GM10847 (cell line): ENCODE results near the gene ZNF324B.
A peak's percentile ranks its signal among the peaks of the same experiment; 100 is the strongest.

Source experiments
- POLR2A ChIP-seq: IDR thresholded peaks from 2 replicates; pipeline ENCODE4 v1.6.1; 2011; ENCODE audit not compliant: insufficient read length; ENCODE audit errors: extremely low read depth

Gene ZNF324B

DNA sequence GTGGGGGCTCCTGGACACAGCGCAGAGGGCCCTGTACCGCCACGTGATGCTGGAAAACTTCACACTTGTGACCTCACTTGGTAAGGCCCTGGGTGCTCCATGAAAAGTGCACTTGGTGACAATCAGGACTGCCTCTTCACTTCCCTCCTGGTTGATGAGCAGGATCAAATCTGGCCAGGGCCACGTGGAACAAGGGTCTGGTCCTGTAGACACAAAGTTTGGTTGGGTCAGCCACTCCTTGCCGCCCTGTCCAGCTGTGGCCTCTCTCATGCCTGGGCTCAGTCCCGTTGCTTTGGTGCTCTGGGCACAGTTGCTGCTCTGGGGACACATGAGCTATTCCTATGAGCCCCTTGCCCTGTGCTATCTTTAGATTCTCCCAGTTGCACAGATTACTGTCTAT lies 2.3 kb downstream of the ZNF324B start:
- no peak for TF ChIP-seq POLR2A

- no peak for TF ChIP-seq POLR2A
These were observed 3.9 kb downstream of the ZNF324B start for GRCh38 chr19:58455306-58455705.

GRCh38 chr19:58456111-58456510 lies 4.7 kb downstream of the ZNF324B start:
- no peak for TF ChIP-seq POLR2A

- no peak for TF ChIP-seq POLR2A
These were observed 8.6 kb downstream of the ZNF324B start for GRCh38 chr19:58460039-58460438.

DNA sequence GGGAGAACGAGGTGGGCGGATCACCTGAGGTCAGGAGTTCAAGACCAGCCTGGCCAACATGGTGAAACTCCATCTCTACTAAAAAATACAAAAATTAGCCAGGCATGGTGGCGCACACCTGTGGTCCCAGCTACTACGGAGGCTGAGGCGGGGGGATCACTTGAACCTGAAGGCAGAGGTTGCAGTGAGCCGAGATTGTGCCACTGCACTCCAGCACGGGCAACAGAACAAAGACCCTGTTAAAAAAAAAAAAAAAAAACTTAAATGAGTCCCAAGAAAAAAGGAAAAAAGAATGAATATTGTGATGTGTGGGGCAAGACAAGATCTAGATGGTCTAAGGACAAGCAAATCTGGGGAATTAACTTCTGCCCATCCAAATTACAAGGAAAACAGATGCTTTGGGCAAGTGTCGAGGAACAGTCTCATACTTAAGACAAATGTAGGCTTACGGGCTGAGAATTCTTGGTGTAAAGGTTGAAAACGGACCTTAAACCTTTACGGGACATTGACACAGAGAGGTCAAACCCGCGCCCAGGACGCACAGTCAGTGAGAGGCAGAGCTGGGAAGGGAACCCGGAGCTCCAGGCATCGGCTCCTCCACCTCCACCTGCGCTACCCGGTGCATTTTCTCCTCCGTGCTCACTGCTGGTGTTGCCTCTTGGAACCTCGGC lies 14.8 kb downstream of the ZNF324B start:
- no peak for TF ChIP-seq POLR2A

DNA sequence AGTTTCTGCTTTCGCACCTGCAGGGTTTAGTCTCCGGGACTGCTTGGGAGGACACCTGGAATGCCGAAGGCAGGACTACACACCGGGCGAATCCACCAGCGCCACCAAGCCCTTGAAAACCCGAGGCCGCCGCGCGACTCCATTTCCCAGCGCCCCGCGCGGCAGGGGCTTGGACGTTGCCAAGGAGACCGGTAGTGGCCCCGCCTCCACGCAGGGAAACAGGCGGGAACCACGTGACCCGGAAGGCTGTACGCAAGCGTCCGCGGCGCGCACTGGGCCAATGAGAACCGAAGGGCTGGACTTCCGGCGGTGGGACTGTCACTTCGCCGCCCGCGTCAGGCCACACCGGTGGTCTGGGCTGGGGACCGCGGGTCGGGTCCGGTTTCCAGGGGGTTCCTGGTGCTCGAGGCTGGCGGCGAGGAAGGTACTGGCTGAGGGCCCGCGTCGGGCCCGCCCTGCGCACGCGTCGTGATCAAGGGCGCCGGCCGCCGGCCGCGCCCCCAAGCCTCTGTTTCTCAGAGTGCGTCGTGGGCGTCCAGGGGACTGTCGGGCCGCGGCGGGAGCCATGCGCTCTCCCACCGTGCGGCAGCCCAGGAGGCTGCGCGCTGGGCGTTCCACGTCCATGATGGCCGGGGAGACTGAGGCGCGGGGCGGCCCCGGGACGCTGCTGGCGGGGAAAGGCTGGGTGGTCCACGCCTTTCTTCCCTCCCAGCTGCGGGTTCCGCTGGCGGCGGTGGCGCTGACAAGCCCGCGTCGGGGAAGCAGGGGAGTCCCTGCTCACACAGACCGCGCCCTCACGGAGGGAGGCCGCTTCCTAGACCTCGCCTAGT lies 15.6 kb downstream of the ZNF324B start, which contains the start of gene ZNF324:
ZNF324 (plus strand) TSS at position 321 of the 830 bp plus-strand sequence. CDS start 2,106 bp downstream, outside the sequence.
- peak; percentile 41 for TF ChIP-seq POLR2A

- no peak for TF ChIP-seq POLR2A
These were observed 16.9 kb downstream of the ZNF324B start for GRCh38 chr19:58468216-58468839.

DNA sequence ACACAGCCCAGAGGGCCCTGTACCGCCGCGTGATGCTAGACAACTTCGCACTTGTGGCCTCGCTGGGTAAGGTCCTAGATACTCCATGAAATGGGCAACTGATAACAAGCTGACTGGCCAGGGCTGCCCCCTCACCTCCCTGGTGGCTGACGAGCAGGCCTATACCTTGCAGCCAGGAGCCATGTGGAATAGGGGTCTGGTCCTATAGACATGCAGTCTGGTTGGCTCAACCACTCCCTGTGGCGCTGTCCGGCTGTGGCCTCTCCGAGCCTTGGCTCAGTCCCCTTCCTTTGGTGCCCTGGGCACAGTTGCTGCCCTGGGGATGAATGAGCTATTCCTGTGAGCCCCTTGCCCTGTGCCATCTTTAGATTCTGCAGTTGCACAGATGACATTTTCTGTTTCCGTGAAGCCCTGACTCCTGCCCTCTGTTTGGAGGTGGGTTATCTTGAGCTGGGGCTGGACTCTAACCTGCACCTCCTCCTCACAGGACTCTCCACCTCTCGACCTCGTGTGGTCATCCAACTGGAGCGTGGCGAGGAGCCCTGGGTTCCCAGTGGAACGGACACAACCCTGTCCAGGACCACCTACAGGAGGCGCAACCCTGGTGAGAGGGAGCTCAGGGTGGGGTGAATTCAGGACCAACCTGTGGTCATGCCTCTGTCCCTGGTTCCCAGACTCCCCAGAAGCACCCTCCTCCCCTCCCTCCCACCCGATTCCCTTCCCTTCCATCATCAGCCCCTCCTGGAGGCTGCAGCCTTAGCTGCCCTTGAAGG lies 18.0 kb downstream of the ZNF324B start:
- no peak for TF ChIP-seq POLR2A

GRCh38 chr19:58471736-58472135 lies 20.3 kb downstream of the ZNF324B start:
- TF ChIP-seq POLR2A = no peak

- no peak for TF ChIP-seq POLR2A
These were observed 22.4 kb downstream of the ZNF324B start for GRCh38 chr19:58473775-58474174.

GRCh38 chr19:58474291-58474996 lies 23.0 kb downstream of the ZNF324B start:
- no peak for TF ChIP-seq POLR2A

GRCh38 chr19:58474997-58475713 lies 23.7 kb downstream of the ZNF324B start:
- TF ChIP-seq POLR2A = no peak

DNA sequence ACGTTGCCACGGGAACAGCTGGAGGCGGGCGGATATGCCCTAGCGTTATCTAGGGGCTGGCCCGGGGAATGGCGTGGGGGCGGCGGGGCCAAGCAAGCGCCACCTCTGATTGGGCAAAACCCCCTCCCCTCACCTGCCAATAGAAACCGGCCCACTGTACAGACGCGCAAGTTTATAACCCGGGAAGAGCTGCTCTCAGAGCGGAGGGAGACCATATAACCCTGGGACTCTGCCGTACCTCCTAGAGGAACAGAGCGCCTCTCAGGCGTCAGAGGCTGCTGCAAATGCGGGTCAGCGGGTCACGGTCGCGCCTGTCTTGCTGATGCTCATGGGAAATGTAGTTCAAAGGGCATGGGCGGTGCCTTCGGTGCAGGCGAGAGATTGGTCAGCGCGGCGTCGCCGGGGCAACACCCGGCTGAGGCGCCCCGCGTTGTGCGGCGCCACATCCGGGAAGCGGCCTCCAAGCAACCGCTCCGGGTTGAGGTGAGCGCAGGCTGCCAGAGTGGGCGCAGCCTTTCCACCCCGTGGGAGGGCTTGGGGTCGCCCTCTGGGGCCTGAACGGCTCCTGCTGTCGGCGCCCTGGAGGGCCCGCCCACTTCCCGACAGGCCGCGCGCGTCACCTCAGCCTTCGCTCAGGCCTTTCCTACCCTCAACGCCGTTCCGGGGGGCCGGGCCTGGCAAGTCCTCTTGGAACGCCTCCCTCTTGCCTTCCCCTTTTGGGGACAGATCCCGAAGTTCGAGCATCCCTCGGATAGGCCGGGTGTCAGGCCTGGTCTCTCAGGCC lies 24.5 kb downstream of the ZNF324B start, which contains the start of gene ZNF446:
ZNF446 (plus strand) TSS at position 639 of the 784 bp plus-strand sequence. CDS start 867 bp downstream, outside the sequence.
- peak; percentile 61 for TF ChIP-seq POLR2A
